ENCODE results near the gene ABCC1.

Gene ABCC1

DNA sequence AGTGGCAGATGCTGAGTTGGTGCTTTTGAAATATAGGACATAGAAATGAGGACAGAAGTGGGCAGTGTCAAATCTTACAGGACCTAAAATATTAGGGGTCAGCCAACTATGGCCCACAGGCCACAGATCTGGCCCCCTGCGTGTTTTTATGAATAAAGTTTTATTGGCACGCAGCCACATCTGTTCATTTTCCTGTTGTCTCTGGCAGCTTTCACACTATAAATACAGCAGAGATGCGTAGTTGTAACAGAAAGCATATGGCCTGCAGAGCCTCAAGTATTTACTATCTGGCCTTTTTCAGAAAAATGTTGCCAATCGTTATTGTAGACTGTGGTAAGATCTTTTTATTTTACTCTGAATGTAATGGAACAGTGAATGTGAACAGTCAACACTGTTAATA is 191.1 kb downstream of the ABCC1 start:
- DNase-seq (ENCODE audit: low read depth) = no peak
- TF ChIP-seq CTCF (IDR thresholded peaks at IDR 0.05; ENCODE audit: low read depth, low read length, missing control alignments) = no peak

DNA sequence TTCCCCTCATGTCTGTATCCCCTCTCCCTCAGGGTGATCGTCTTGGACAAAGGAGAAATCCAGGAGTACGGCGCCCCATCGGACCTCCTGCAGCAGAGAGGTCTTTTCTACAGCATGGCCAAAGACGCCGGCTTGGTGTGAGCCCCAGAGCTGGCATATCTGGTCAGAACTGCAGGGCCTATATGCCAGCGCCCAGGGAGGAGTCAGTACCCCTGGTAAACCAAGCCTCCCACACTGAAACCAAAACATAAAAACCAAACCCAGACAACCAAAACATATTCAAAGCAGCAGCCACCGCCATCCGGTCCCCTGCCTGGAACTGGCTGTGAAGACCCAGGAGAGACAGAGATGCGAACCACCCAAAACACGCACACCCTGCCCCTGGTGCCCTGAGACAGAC is 191.7 kb downstream of the ABCC1 start:
- DNase-seq (ENCODE audit: low read depth) = no peak
- TF ChIP-seq CTCF (IDR thresholded peaks at IDR 0.05; ENCODE audit: low read depth, low read length, missing control alignments) = no peak
- H3K4me3 ChIP-seq (ENCODE audit: low read depth, low read length) = no peak overlapping the region

More for the DNA sequence above, 191.1 kb downstream of the ABCC1 start:
- no peak overlapping the region for H3K4me3 ChIP-seq (ENCODE audit: low read depth, low read length)

- DNase-seq (ENCODE audit: low read depth) = no peak
- TF ChIP-seq CTCF (IDR thresholded peaks at IDR 0.05; ENCODE audit: low read depth, low read length, missing control alignments) = no peak
- no peak overlapping the region for H3K4me3 ChIP-seq (ENCODE audit: low read depth, low read length)
These were observed 192.5 kb downstream of the ABCC1 start for GRCh38 chr16:16141784-16142396.

GRCh38 chr16:16143038-16143763 is 193.8 kb downstream of the ABCC1 start:
- no peak for DNase-seq (ENCODE audit: low read depth)
- TF ChIP-seq CTCF (IDR thresholded peaks at IDR 0.05; ENCODE audit: low read depth, low read length, missing control alignments) = peak; percentile 63
- H3K4me3 ChIP-seq (ENCODE audit: low read depth, low read length) = no peak overlapping the region

DNA sequence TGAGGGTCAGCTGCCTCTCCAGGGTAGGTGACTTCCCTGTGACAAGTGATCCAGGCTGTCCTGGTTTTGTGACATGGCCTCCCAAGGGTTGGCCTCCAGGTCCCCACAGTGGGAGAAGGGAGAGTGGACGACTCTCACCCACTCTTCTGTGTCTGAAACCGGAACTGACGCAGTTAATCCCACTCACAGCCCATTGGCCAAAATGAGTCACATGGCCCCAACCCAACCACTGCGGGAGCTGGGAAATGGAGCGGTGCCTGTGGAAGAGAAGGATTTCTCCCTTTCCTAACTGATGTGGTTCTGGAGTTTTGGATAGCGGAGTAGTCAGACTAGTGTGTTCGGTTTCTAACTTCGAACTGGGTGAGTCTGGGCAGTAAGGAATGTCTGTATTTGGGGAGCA is 194.5 kb downstream of the ABCC1 start:
- H3K4me3 ChIP-seq (ENCODE audit: low read depth, low read length) = no peak overlapping the region
- DNase-seq (ENCODE audit: low read depth) = no peak
- no peak for TF ChIP-seq CTCF (IDR thresholded peaks at IDR 0.05; ENCODE audit: low read depth, low read length, missing control alignments)

DNA sequence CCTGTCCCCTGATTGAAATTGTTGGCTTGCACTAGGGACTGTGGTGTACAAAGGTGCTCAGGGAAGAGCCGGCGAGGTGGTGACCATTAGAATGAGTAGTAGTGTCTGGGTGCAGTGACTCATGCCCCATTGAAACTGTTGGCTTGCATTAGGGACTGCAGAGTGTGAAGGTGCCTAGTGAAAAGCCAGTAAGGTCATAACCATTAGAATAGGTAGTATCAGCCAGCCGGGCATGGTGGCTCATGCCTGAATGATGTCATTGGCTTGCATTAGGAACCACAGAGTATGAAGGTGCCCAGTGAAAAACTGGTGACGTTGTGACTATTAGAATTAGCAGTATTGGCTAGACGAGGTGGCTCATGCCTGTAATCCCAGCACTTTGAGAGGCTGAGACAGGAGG is 195.0 kb downstream of the ABCC1 start:
- TF ChIP-seq CTCF (IDR thresholded peaks at IDR 0.05; ENCODE audit: low read depth, low read length, missing control alignments) = no peak
- DNase-seq (ENCODE audit: low read depth) = no peak
- H3K4me3 ChIP-seq (ENCODE audit: low read depth, low read length) = no peak overlapping the region

GRCh38 chr16:16145286-16145685 is 195.9 kb downstream of the ABCC1 start:
- no peak overlapping the region for H3K4me3 ChIP-seq (ENCODE audit: low read depth, low read length)
- DNase-seq (ENCODE audit: low read depth) = no peak
- TF ChIP-seq CTCF (IDR thresholded peaks at IDR 0.05; ENCODE audit: low read depth, low read length, missing control alignments) = peak; percentile 6
